ENCODE data around the gene CYP2A13.
"Not testable (repeated sequence)": the region's sequence is repeated elsewhere in the genome, so short reads cannot be mapped to it uniquely, and the experiment has no call there.

DNA sequence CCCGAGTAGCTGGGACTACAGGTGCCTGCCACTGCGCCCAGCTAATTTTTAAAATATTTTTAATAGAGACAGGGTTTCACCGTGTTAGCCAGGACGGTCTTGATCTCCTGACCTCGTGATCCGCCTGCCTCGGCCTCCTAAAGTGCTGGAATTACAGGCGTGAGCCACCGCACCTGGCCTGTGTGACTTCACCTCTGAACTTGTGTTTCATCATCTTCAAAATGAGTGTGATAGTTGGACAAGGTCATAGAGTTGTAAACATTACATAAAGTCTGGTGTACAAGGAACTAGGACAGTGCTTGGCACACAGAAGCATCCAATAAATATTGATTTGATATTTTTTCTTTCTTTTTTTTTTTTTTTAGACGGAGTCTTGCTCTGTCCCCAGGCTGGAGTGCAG, 34.9 kb upstream of the CYP2A13 start:
- TF ChIP-seq, protein P1, sequence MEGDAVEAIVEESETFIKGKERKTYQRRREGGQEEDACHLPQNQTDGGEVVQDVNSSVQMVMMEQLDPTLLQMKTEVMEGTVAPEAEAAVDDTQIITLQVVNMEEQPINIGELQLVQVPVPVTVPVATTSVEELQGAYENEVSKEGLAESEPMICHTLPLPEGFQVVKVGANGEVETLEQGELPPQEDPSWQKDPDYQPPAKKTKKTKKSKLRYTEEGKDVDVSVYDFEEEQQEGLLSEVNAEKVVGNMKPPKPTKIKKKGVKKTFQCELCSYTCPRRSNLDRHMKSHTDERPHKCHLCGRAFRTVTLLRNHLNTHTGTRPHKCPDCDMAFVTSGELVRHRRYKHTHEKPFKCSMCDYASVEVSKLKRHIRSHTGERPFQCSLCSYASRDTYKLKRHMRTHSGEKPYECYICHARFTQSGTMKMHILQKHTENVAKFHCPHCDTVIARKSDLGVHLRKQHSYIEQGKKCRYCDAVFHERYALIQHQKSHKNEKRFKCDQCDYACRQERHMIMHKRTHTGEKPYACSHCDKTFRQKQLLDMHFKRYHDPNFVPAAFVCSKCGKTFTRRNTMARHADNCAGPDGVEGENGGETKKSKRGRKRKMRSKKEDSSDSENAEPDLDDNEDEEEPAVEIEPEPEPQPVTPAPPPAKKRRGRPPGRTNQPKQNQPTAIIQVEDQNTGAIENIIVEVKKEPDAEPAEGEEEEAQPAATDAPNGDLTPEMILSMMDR (IDR thresholded peaks at IDR 0.05; ENCODE audit: poor library complexity, severe bottlenecking): not testable (repeated sequence)
- TF ChIP-seq, protein P2, sequence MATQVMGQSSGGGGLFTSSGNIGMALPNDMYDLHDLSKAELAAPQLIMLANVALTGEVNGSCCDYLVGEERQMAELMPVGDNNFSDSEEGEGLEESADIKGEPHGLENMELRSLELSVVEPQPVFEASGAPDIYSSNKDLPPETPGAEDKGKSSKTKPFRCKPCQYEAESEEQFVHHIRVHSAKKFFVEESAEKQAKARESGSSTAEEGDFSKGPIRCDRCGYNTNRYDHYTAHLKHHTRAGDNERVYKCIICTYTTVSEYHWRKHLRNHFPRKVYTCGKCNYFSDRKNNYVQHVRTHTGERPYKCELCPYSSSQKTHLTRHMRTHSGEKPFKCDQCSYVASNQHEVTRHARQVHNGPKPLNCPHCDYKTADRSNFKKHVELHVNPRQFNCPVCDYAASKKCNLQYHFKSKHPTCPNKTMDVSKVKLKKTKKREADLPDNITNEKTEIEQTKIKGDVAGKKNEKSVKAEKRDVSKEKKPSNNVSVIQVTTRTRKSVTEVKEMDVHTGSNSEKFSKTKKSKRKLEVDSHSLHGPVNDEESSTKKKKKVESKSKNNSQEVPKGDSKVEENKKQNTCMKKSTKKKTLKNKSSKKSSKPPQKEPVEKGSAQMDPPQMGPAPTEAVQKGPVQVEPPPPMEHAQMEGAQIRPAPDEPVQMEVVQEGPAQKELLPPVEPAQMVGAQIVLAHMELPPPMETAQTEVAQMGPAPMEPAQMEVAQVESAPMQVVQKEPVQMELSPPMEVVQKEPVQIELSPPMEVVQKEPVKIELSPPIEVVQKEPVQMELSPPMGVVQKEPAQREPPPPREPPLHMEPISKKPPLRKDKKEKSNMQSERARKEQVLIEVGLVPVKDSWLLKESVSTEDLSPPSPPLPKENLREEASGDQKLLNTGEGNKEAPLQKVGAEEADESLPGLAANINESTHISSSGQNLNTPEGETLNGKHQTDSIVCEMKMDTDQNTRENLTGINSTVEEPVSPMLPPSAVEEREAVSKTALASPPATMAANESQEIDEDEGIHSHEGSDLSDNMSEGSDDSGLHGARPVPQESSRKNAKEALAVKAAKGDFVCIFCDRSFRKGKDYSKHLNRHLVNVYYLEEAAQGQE (IDR thresholded peaks at IDR 0.05; ENCODE audit: borderline replicate concordance): not testable (repeated sequence)
- TF ChIP-seq EZH2 (IDR thresholded peaks at IDR 0.05; ENCODE audit: borderline replicate concordance, insufficient read depth, low read length, poor library complexity, severe bottlenecking): not testable (repeated sequence)

Data from neural cell (in vitro differentiated cells).